Mesothelial cell of epicardium (in vitro differentiated cells): ENCODE data around the gene SLC36A4. TPM values are rescaled to one million over a fixed set of nuclear protein-coding genes. Genes with fewer than 3 reads are reported as not detected.

Experiments used
- DNase-seq, 2 experiments: peaks; one replicate each; pipeline ENCODE4 v3.0.0; 2021; ENCODE audit warnings: low spot score in 2 of 2; ENCODE audit not compliant: unreplicated experiment in 2 of 2
- H3K27ac Mint-ChIP-seq: 2 replicates; pipeline ENCODE4 v1.8.0; 2021; ENCODE audit warnings: mixed read lengths
- H3K27me3 Mint-ChIP-seq: 2 replicates; pipeline ENCODE4 v1.8.0; 2021; ENCODE audit warnings: low read depth, mixed read lengths
- H3K36me3 Mint-ChIP-seq: 2 replicates; pipeline ENCODE4 v1.8.0; 2021; ENCODE audit warnings: mixed read lengths
- H3K4me1 Mint-ChIP-seq: 2 replicates; pipeline ENCODE4 v1.8.0; 2021; ENCODE audit warnings: mixed read lengths
- H3K4me3 Mint-ChIP-seq: 2 replicates; pipeline ENCODE4 v1.8.0; 2021; ENCODE audit warnings: mild to moderate bottlenecking, moderate library complexity, mixed read lengths
- H3K9me3 Mint-ChIP-seq: 2 replicates; pipeline ENCODE4 v1.8.0; 2021; ENCODE audit warnings: mixed read lengths
- CTCF ChIP-seq: fragments of 200-600 bp; sonication (generic); IDR thresholded peaks from one replicate; pipeline ENCODE4 v1.5.0; 2021; ENCODE audit warnings: antibody characterized with exemption; ENCODE audit not compliant: unreplicated experiment
- total RNA-seq: library from RNA; stranded (reverse); gene quantifications from 3 replicates; pipeline ENCODE4 v1.2.1, GENCODE V29; 2021

The SLC36A4 gene
- total RNA-seq, 1 donor from 2014 or later, result 25.3 TPM

- H3K36me3 Mint-ChIP-seq, result no peaks in the 10 kb centered on the region
- no peak overlapping the region for H3K4me3 Mint-ChIP-seq
- no peak for DNase-seq
- H3K27ac Mint-ChIP-seq, result no peak overlapping the region
- no peaks in the 10 kb centered on the region for H3K4me1 Mint-ChIP-seq
- no peaks in the 10 kb centered on the region for H3K9me3 Mint-ChIP-seq
- no peaks in the 10 kb centered on the region for H3K27me3 Mint-ChIP-seq
- TF ChIP-seq CTCF, result no peak
These were observed 18.8 kb upstream of the SLC36A4 start for GRCh38 chr11:93216511-93217101.

GRCh38 chr11:93213622-93214021, 15.8 kb upstream of the SLC36A4 start:
- DNase-seq, result no peak
- Mint-ChIP-seq H3K27ac (no peak overlapping the region), H3K4me3 (no peak overlapping the region)

GRCh38 chr11:93212094-93212493, 14.3 kb upstream of the SLC36A4 start:
- Mint-ChIP-seq H3K27ac (no peak overlapping the region), H3K4me1 (no peaks in the 10 kb centered on the region), H3K9me3 (peaks cover 9% of the 10 kb centered on the region), H3K4me3 (no peak overlapping the region), H3K27me3 (peaks cover 2% of the 10 kb centered on the region), H3K36me3 (peaks cover 8% of the 10 kb centered on the region)
- TF ChIP-seq CTCF, result no peak
- DNase-seq, result no peak

More at GRCh38 chr11:93213622-93214021, 15.8 kb upstream of the SLC36A4 start:
- H3K27me3 Mint-ChIP-seq, result peaks cover 2% of the 10 kb centered on the region
- peaks cover 4% of the 10 kb centered on the region for H3K9me3 Mint-ChIP-seq
- H3K36me3 Mint-ChIP-seq, result peaks cover 6% of the 10 kb centered on the region
- TF ChIP-seq CTCF, result no peak
- no peaks in the 10 kb centered on the region for H3K4me1 Mint-ChIP-seq

GRCh38 chr11:93209466-93209865, 11.7 kb upstream of the SLC36A4 start:
- TF ChIP-seq CTCF, result no peak
- peaks cover 9% of the 10 kb centered on the region for H3K9me3 Mint-ChIP-seq
- H3K27me3 Mint-ChIP-seq, result peaks cover 2% of the 10 kb centered on the region
- peaks cover 8% of the 10 kb centered on the region for H3K36me3 Mint-ChIP-seq
- no peak overlapping the region for H3K4me3 Mint-ChIP-seq
- no peak for DNase-seq
- no peak overlapping the region for H3K27ac Mint-ChIP-seq
- H3K4me1 Mint-ChIP-seq, result no peaks in the 10 kb centered on the region

- Mint-ChIP-seq H3K4me1 (no peaks in the 10 kb centered on the region), H3K4me3 (no peak overlapping the region), H3K9me3 (peaks cover 9% of the 10 kb centered on the region)
These were observed 11.0 kb upstream of the SLC36A4 start for GRCh38 chr11:93208663-93209270.

More at GRCh38 chr11:93208663-93209270, 11.0 kb upstream of the SLC36A4 start:
- no peak for TF ChIP-seq CTCF
- Mint-ChIP-seq H3K27ac (no peak overlapping the region), H3K36me3 (peaks cover 8% of the 10 kb centered on the region), H3K27me3 (peaks cover 2% of the 10 kb centered on the region)
- DNase-seq, result no peak
